Stomach (tissue), 4 donors: Measurements from ENCODE around the gene DLG5.

Experiments used
- EP300 ChIP-seq: sonication (generic); formaldehyde crosslinking; IDR thresholded peaks from one replicate; pipeline ENCODE4 v1.6.1; 2017; ENCODE audit warnings: antibody characterized with exemption
- POLR2A ChIP-seq, 4 donors: fragments of 450-650 bp; IDR thresholded peaks; one replicate each; pipeline ENCODE4 v1.6.1; 2016; ENCODE audit warnings: antibody characterized with exemption in 4 of 4, control low read depth in 2 of 4, mild to moderate bottlenecking in 1 of 4, moderate library complexity in 1 of 4
- POLR2AphosphoS5 ChIP-seq, 3 donors: sonication (generic); formaldehyde crosslinking; IDR thresholded peaks; one replicate each; pipeline ENCODE4 v1.6.1; 2016; ENCODE audit warnings: antibody characterized with exemption in 3 of 3
- TF ChIP-seq, protein P1 (sequence below), 7 experiments: fragments of 450-650 bp in 4 of 7; fragments of 200-600 bp in 3 of 7; sonication (generic) in 3 of 7; IDR thresholded peaks; one replicate each; pipeline ENCODE4 v1.5.1; 2016 to 2019; ENCODE audit warnings: antibody characterized with exemption in 7 of 7, control low read depth in 2 of 7, mild to moderate bottlenecking in 1 of 7

DNA sequence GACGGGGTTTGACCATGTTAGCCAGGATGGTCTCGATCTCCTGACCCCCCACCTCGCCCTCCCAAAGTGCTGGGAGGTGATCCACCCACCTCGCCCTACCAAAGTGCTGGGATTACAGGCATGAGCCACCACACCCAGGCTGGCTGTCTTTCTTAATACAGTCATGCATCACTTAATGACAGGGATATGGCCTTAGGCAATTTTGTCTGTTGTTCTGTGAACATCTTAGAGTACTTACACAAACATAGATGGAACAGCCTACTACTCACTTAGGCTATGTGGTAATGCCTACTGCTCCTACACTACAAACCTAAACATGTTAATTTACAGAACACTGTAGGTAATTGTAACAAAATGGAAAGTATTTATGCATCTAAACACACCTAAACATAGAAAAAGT lies 182.3 kb downstream of the DLG5 start:
- TF ChIP-seq, protein P1, sequence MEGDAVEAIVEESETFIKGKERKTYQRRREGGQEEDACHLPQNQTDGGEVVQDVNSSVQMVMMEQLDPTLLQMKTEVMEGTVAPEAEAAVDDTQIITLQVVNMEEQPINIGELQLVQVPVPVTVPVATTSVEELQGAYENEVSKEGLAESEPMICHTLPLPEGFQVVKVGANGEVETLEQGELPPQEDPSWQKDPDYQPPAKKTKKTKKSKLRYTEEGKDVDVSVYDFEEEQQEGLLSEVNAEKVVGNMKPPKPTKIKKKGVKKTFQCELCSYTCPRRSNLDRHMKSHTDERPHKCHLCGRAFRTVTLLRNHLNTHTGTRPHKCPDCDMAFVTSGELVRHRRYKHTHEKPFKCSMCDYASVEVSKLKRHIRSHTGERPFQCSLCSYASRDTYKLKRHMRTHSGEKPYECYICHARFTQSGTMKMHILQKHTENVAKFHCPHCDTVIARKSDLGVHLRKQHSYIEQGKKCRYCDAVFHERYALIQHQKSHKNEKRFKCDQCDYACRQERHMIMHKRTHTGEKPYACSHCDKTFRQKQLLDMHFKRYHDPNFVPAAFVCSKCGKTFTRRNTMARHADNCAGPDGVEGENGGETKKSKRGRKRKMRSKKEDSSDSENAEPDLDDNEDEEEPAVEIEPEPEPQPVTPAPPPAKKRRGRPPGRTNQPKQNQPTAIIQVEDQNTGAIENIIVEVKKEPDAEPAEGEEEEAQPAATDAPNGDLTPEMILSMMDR (IDR thresholded peaks at IDR 0.05): no peak
- TF ChIP-seq EP300: no peak
- TF ChIP-seq POLR2A (IDR thresholded peaks at IDR 0.05): no peak
- no peak for TF ChIP-seq POLR2AphosphoS5 (IDR thresholded peaks at IDR 0.05)
